H9 (cell line): Measurements from ENCODE around the gene CCKAR. TPM values are rescaled to one million over a fixed set of nuclear protein-coding genes. Genes with fewer than 3 reads are reported as not detected.

ENCODE experiments used
- DNase-seq: peaks from one replicate; pipeline ENCODE4 v3.0.0-alpha.2; 2017
- H2AFZ ChIP-seq: one replicate; pipeline ENCODE4 v1.6.1; 2013; ENCODE audit warnings: mild to moderate bottlenecking, low read length, control low read depth, moderate library complexity
- H2AK5ac ChIP-seq: 2 replicates; pipeline ENCODE4 v1.6.1; 2013; ENCODE audit warnings: low read length, control low read depth, mixed read lengths; ENCODE audit not compliant: insufficient read length
- H2BK120ac ChIP-seq: one replicate; pipeline ENCODE4 v1.6.1; 2013; ENCODE audit warnings: low read depth, mild to moderate bottlenecking, low read length, control low read depth, inconsistent platforms; ENCODE audit not compliant: poor library complexity, severe bottlenecking
- H2BK12ac ChIP-seq: 2 replicates; pipeline ENCODE4 v1.6.1; 2013; ENCODE audit warnings: low read length, control low read depth, mixed read lengths, low read depth; ENCODE audit not compliant: insufficient read length
- H2BK15ac ChIP-seq: 2 replicates; pipeline ENCODE4 v1.6.1; 2013; ENCODE audit warnings: low read depth, low read length, control low read depth
- H2BK20ac ChIP-seq: one replicate; pipeline ENCODE4 v1.6.1; 2013; ENCODE audit warnings: low read depth, mild to moderate bottlenecking, low read length, control low read depth, inconsistent platforms; ENCODE audit not compliant: poor library complexity, severe bottlenecking
- H2BK5ac ChIP-seq: 2 replicates; pipeline ENCODE4 v1.6.1; 2013; ENCODE audit warnings: low read length, control low read depth, mixed read lengths; ENCODE audit not compliant: insufficient read length
- H3K14ac ChIP-seq: 2 replicates; pipeline ENCODE4 v1.6.1; 2013; ENCODE audit warnings: low read length, control low read depth; ENCODE audit not compliant: insufficient read depth
- H3K18ac ChIP-seq: 2 replicates; pipeline ENCODE4 v1.6.1; 2013; ENCODE audit warnings: low read depth, mild to moderate bottlenecking, mixed read lengths, low read length, control low read depth; ENCODE audit not compliant: insufficient read length
- H3K23ac ChIP-seq: 2 replicates; pipeline ENCODE4 v1.6.1; 2013; ENCODE audit warnings: low read length, control low read depth, mixed read lengths, low read depth; ENCODE audit not compliant: insufficient read length
- H3K23me2 ChIP-seq: 2 replicates; pipeline ENCODE4 v1.6.1; 2013; ENCODE audit warnings: low read depth, mild to moderate bottlenecking, mixed read lengths, low read length, control low read depth; ENCODE audit not compliant: insufficient read length, poor library complexity, severe bottlenecking
- H3K27ac ChIP-seq: 2 replicates; pipeline ENCODE4 v1.5.1; 2013; ENCODE audit warnings: low read length, control low read depth, mixed read lengths, low read depth; ENCODE audit not compliant: insufficient read length
- H3K27me3 ChIP-seq: 2 replicates; pipeline ENCODE4 v1.6.1; 2013; ENCODE audit warnings: low read length, control low read depth, inconsistent platforms; ENCODE audit not compliant: insufficient read depth
- H3K4ac ChIP-seq: 2 replicates; pipeline ENCODE4 v1.6.1; 2013; ENCODE audit warnings: low read depth, mild to moderate bottlenecking, control low read depth, inconsistent platforms, low read length, moderate library complexity
- H3K4me1 ChIP-seq: 2 replicates; pipeline ENCODE4 v1.6.1; 2013; ENCODE audit warnings: low read length, control low read depth, inconsistent platforms; ENCODE audit not compliant: insufficient read depth
- H3K4me2 ChIP-seq: 2 replicates; pipeline ENCODE4 v1.6.1; 2013; ENCODE audit warnings: low read length, control low read depth, mixed read lengths; ENCODE audit not compliant: insufficient read length, insufficient read depth
- H3K56ac ChIP-seq: 2 replicates; pipeline ENCODE4 v1.6.1; 2013; ENCODE audit warnings: low read depth, mild to moderate bottlenecking, mixed read lengths, low read length, control low read depth; ENCODE audit not compliant: insufficient read length
- H3K79me1 ChIP-seq: 2 replicates; pipeline ENCODE4 v1.6.1; 2013; ENCODE audit warnings: low read depth, mild to moderate bottlenecking, moderate library complexity, low read length, control low read depth, inconsistent platforms; ENCODE audit not compliant: insufficient read depth, poor library complexity, severe bottlenecking
- H3K79me2 ChIP-seq: 2 replicates; pipeline ENCODE4 v1.6.1; 2013; ENCODE audit warnings: low read length, control low read depth, inconsistent platforms; ENCODE audit not compliant: insufficient read depth
- H3K9ac ChIP-seq: 2 replicates; pipeline ENCODE4 v1.6.1; 2013; ENCODE audit warnings: low read length, control low read depth, mixed read lengths; ENCODE audit not compliant: insufficient read length; ENCODE audit errors: extremely low read depth
- H3K9me3 ChIP-seq: one replicate; pipeline ENCODE4 v1.6.1; 2013; ENCODE audit warnings: low read depth, low read length, inconsistent platforms; ENCODE audit not compliant: control insufficient read depth
- H3T11ph ChIP-seq: one replicate; pipeline ENCODE4 v1.6.1; 2013; ENCODE audit warnings: mild to moderate bottlenecking, low read length, control low read depth, inconsistent platforms
- H4K20me1 ChIP-seq: one replicate; pipeline ENCODE4 v1.6.1; 2013; ENCODE audit not compliant: control insufficient read depth, insufficient read length, insufficient read depth
- H4K5ac ChIP-seq: 2 replicates; pipeline ENCODE4 v1.6.1; 2013; ENCODE audit warnings: low read depth, mild to moderate bottlenecking, mixed read lengths, low read length, control low read depth; ENCODE audit not compliant: insufficient read length
- H4K8ac ChIP-seq: replicated peaks from 2 replicates; pipeline ENCODE4 v1.6.1; 2013; ENCODE audit warnings: low read length, control low read depth, mixed read lengths, low read depth; ENCODE audit not compliant: insufficient read length
- H4K91ac ChIP-seq: 2 replicates; pipeline ENCODE4 v1.6.1; 2013; ENCODE audit warnings: low read depth, mild to moderate bottlenecking, moderate library complexity, mixed read lengths, low read length, control low read depth; ENCODE audit not compliant: insufficient read length
- H3K27ac Mint-ChIP-seq, 3 experiments: 2 replicates in 2 of 3; 3 replicates in 1 of 3; pipeline ENCODE4 v1.8.0; 2020 to 2021; ENCODE audit warnings: mixed read lengths in 3 of 3, mild to moderate bottlenecking in 1 of 3, moderate library complexity in 1 of 3
- H3K27me3 Mint-ChIP-seq: 2 replicates; pipeline ENCODE4 v1.8.0; 2021; ENCODE audit warnings: low read depth, mild to moderate bottlenecking, moderate library complexity, mixed read lengths
- H3K36me3 Mint-ChIP-seq, 3 experiments: 2 replicates in 2 of 3; 3 replicates in 1 of 3; pipeline ENCODE4 v1.8.0; 2020 to 2021; ENCODE audit warnings: low read depth in 3 of 3, mixed read lengths in 3 of 3; ENCODE audit not compliant: insufficient read depth in 1 of 3
- H3K4me1 Mint-ChIP-seq, 2 experiments: 2 replicates each; pipeline ENCODE4 v1.8.0; 2020; ENCODE audit warnings: mixed read lengths in 2 of 2
- H3K4me3 Mint-ChIP-seq, 2 experiments: 2 replicates in 1 of 2; 3 replicates in 1 of 2; pipeline ENCODE4 v1.8.0; 2020 to 2021; ENCODE audit warnings: mild to moderate bottlenecking in 2 of 2, mixed read lengths in 2 of 2, moderate library complexity in 1 of 2
- H3K9me3 Mint-ChIP-seq, 2 experiments: 2 replicates in 1 of 2; 3 replicates in 1 of 2; pipeline ENCODE4 v1.8.0; 2020; ENCODE audit warnings: mild to moderate bottlenecking in 2 of 2, mixed read lengths in 2 of 2, moderate library complexity in 1 of 2
- CTCF ChIP-seq: fragments of 200-600 bp; sonication (generic); conservative IDR thresholded peaks from 3 replicates; pipeline ENCODE4 v1.8.0; 2021; ENCODE audit warnings: antibody characterized with exemption, mild to moderate bottlenecking
- WGBS: extraction: QIAGEN DNeasy Blood & Tissue Kit; methylation state at CpG from one replicate; pipeline ENCODE4 v1.1.7; 2013; ENCODE audit warnings: missing lambda C conversion rate, low lambda C conversion rate, mixed read lengths; ENCODE audit not compliant: insufficient read length; ENCODE audit errors: extremely low coverage; 5-methylcytosine and 5-hydroxymethylcytosine counted together
- total RNA-seq: library from RNA; stranded (reverse); gene quantifications from 2 replicates; pipeline ENCODE4 v1.2.1, GENCODE V29; 2021

CCKAR gene
- total RNA-seq, 1 experiment from 2014 or later = not detected

GRCh38 chr4:26485684-26486083, 4.6 kb downstream of the CCKAR start:
- H2BK15ac ChIP-seq = no peak overlapping the region
- WGBS = no CpG with 5 or more reads among the region's 7 CpGs

More at GRCh38 chr4:26485684-26486083, 4.6 kb downstream of the CCKAR start:
- H3K36me3 Mint-ChIP-seq = no peaks in the 10 kb centered on the region
- no peak overlapping the region for H2BK20ac ChIP-seq
- no peak overlapping the region for H3K4ac ChIP-seq
- H3K23me2 ChIP-seq = no peaks in the 10 kb centered on the region
- H4K8ac ChIP-seq = no peak overlapping the region
- no peak overlapping the region for H3K4me3 Mint-ChIP-seq
- H3K27ac Mint-ChIP-seq = no peak overlapping the region
- H3K27me3 ChIP-seq = no peaks in the 10 kb centered on the region
- no peak overlapping the region for H2BK120ac ChIP-seq
- no peak for TF ChIP-seq CTCF
- H3K23ac ChIP-seq = no peak overlapping the region
- H3K9me3 ChIP-seq = no peaks in the 10 kb centered on the region
- H3K4me2 ChIP-seq = no peak overlapping the region
- H3K4me1 Mint-ChIP-seq = peaks cover 8 to 17% of the 10 kb centered on the region in 2 experiments
- no peak overlapping the region for H3T11ph ChIP-seq
- H3K9ac ChIP-seq = no peak overlapping the region
- no peaks in the 10 kb centered on the region for H3K9me3 Mint-ChIP-seq
- no peak overlapping the region for H3K56ac ChIP-seq
- H2AK5ac ChIP-seq = no peak overlapping the region
- no peak overlapping the region for H4K91ac ChIP-seq
- peaks cover 3% of the 10 kb centered on the region for H3K27me3 Mint-ChIP-seq
- H3K79me1 ChIP-seq = no peaks in the 10 kb centered on the region
- no peaks in the 10 kb centered on the region; the same call in 1 of the 2 replicates for H3K4me1 ChIP-seq
- no peak overlapping the region for H3K14ac ChIP-seq
- no peak overlapping the region for H3K18ac ChIP-seq
- H2BK5ac ChIP-seq = no peak overlapping the region
- no peak for DNase-seq
- no peaks in the 10 kb centered on the region for H4K20me1 ChIP-seq
- H2BK12ac ChIP-seq = no peak overlapping the region
- H2AFZ ChIP-seq = no peak overlapping the region
- no peak overlapping the region for H4K5ac ChIP-seq
- no peak overlapping the region for H3K27ac ChIP-seq
- no peaks in the 10 kb centered on the region for H3K79me2 ChIP-seq
